Measurements from ENCODE around the gene TSEN54.
A peak's percentile ranks its signal among the peaks of the same experiment; 100 is the strongest.
"Not testable (repeated sequence)": the region's sequence is repeated elsewhere in the genome, so short reads cannot be mapped to it uniquely, and the experiment has no call there.

Gene TSEN54

GRCh38 chr17:75516255-75516618 is at the start of gene TSEN54:
Gene TSEN54 (plus strand): TSS chr17:75516528. CDS start chr17:75516561, 33 bp downstream.
- DNase-seq (ENCODE audit: low read depth in 2 of 3, low spot score in 1 of 3), result peak; percentile 91 to 97 (median 92)

- no peak for DNase-seq (ENCODE audit: low read depth in 2 of 3, low spot score in 1 of 3)
Measured at GRCh38 chr17:75468291-75468754, 48.0 kb upstream of the TSEN54 start.

GRCh38 chr17:75468779-75469373 is 47.5 kb upstream of the TSEN54 start:
- DNase-seq (ENCODE audit: low read depth in 2 of 3, low spot score in 1 of 3), result no peak

GRCh38 chr17:75471207-75471606 is 45.1 kb upstream of the TSEN54 start:
- DNase-seq (ENCODE audit: low read depth in 2 of 3, low spot score in 1 of 3), result no peak

- no peak for DNase-seq (ENCODE audit: low read depth in 2 of 3, low spot score in 1 of 3)
Measured at GRCh38 chr17:75472119-75472518, 44.2 kb upstream of the TSEN54 start.

- DNase-seq (ENCODE audit: low read depth in 2 of 3, low spot score in 1 of 3), result no peak
Measured at GRCh38 chr17:75473246-75473645, 43.1 kb upstream of the TSEN54 start.

- DNase-seq (ENCODE audit: low read depth in 2 of 3, low spot score in 1 of 3), result no peak
Measured at GRCh38 chr17:75474736-75475135, 41.6 kb upstream of the TSEN54 start.

- no peak for DNase-seq (ENCODE audit: low read depth in 2 of 3, low spot score in 1 of 3)
Measured at GRCh38 chr17:75475144-75475835, 41.0 kb upstream of the TSEN54 start.

GRCh38 chr17:75475851-75476250 is 40.5 kb upstream of the TSEN54 start:
- no peak for DNase-seq (ENCODE audit: low read depth in 2 of 3, low spot score in 1 of 3)

- DNase-seq (ENCODE audit: low read depth in 2 of 3, low spot score in 1 of 3), result no peak
Measured at GRCh38 chr17:75476271-75476671, 40.1 kb upstream of the TSEN54 start.

GRCh38 chr17:75476752-75477489 is 39.4 kb upstream of the TSEN54 start:
- DNase-seq (ENCODE audit: low read depth in 2 of 3, low spot score in 1 of 3), result no peak

- not testable (repeated sequence) for DNase-seq (ENCODE audit: low read depth in 2 of 3, low spot score in 1 of 3)
Measured at GRCh38 chr17:75477490-75477862, 38.9 kb upstream of the TSEN54 start.

- no peak for DNase-seq (ENCODE audit: low read depth in 2 of 3, low spot score in 1 of 3)
Measured at GRCh38 chr17:75478508-75478907, 37.8 kb upstream of the TSEN54 start.

- no peak for DNase-seq (ENCODE audit: low read depth in 2 of 3, low spot score in 1 of 3)
Measured at GRCh38 chr17:75480281-75480680, 36.0 kb upstream of the TSEN54 start.

GRCh38 chr17:75481194-75482068 is 34.9 kb upstream of the TSEN54 start:
- no peak for DNase-seq (ENCODE audit: low read depth in 2 of 3, low spot score in 1 of 3)

- no peak for DNase-seq (ENCODE audit: low read depth in 2 of 3, low spot score in 1 of 3)
Measured at GRCh38 chr17:75482098-75482942, 34.0 kb upstream of the TSEN54 start.

GRCh38 chr17:75485688-75486087 is 30.6 kb upstream of the TSEN54 start:
- no peak for DNase-seq (ENCODE audit: low read depth in 2 of 3, low spot score in 1 of 3)

- no peak for DNase-seq (ENCODE audit: low read depth in 2 of 3, low spot score in 1 of 3)
Measured at GRCh38 chr17:75486151-75486550, 30.2 kb upstream of the TSEN54 start.

GRCh38 chr17:75486951-75487350 is 29.4 kb upstream of the TSEN54 start:
- no peak for DNase-seq (ENCODE audit: low read depth in 2 of 3, low spot score in 1 of 3)

GRCh38 chr17:75487351-75488070 is 28.8 kb upstream of the TSEN54 start:
- peak in 2 of 3 donors; percentile 5 to 26 for DNase-seq (ENCODE audit: low read depth in 2 of 3, low spot score in 1 of 3)
